22Rv1 (cell line): ENCODE measurements around the gene FXYD6.
"Not testable (repeated sequence)": the region's sequence is repeated elsewhere in the genome, so short reads cannot be mapped to it uniquely, and the experiment has no call there.

Experiments used
- ZFX ChIP-seq: fragments of 450-650 bp; IDR thresholded peaks from 2 replicates; pipeline ENCODE4 v1.6.1; 2017; ENCODE audit warnings: antibody characterized with exemption, borderline replicate concordance
- TF ChIP-seq, protein P1 (sequence below): fragments of 450-650 bp; IDR thresholded peaks from 2 replicates; pipeline ENCODE4 v1.5.1; 2017; ENCODE audit warnings: mild to moderate bottlenecking

DNA sequence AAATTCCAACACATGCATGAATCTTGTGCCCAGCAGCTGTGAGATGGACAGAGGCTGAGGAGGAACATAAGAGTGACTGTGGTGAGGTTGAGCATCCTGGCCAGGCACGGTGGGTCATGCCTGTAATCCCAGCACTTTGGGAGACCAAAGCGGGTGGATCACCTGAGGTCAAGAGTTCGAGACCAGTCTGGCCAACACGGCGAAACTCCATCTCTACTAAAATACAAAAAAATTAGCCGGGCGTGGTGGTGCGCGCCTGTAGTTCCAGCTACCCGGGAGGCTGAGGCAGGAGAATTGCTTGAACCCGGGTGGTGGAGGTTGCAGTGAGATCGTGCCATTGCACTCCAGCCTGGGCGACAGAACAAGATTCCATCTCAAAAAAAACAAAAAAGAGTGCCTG is 10.9 kb downstream of the FXYD6 start:
- TF ChIP-seq, protein P1, sequence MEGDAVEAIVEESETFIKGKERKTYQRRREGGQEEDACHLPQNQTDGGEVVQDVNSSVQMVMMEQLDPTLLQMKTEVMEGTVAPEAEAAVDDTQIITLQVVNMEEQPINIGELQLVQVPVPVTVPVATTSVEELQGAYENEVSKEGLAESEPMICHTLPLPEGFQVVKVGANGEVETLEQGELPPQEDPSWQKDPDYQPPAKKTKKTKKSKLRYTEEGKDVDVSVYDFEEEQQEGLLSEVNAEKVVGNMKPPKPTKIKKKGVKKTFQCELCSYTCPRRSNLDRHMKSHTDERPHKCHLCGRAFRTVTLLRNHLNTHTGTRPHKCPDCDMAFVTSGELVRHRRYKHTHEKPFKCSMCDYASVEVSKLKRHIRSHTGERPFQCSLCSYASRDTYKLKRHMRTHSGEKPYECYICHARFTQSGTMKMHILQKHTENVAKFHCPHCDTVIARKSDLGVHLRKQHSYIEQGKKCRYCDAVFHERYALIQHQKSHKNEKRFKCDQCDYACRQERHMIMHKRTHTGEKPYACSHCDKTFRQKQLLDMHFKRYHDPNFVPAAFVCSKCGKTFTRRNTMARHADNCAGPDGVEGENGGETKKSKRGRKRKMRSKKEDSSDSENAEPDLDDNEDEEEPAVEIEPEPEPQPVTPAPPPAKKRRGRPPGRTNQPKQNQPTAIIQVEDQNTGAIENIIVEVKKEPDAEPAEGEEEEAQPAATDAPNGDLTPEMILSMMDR = not testable (repeated sequence)
- not testable (repeated sequence) for TF ChIP-seq ZFX
